Embryonic facial prominence (tissue), 1 donor: ENCODE data around the gene LEFTY2.
"Not testable (repeated sequence)": the region's sequence is repeated elsewhere in the genome, so short reads cannot be mapped to it uniquely, and the experiment has no call there.

Experiments
- DNase-seq: peaks from one replicate; pipeline ENCODE4 v3.0.0-alpha.2; 2016; ENCODE audit errors: extremely low spot score

Gene LEFTY2

GRCh38 chr1:225953315-225953714, 12.3 kb upstream of the LEFTY2 start:
- DNase-seq, result no peak

- no peak for DNase-seq
Observed at GRCh38 chr1:225950905-225951497, 10.0 kb upstream of the LEFTY2 start.

- DNase-seq, result no peak
Observed at GRCh38 chr1:225949041-225949440, 8.0 kb upstream of the LEFTY2 start.

- no peak for DNase-seq
Observed at GRCh38 chr1:225946803-225947202, 5.8 kb upstream of the LEFTY2 start.

- no peak for DNase-seq
Observed at GRCh38 chr1:225946082-225946620, 5.1 kb upstream of the LEFTY2 start.

GRCh38 chr1:225945564-225945963, 4.5 kb upstream of the LEFTY2 start:
- no peak for DNase-seq

GRCh38 chr1:225944951-225945350, 3.9 kb upstream of the LEFTY2 start:
- DNase-seq, result no peak

- DNase-seq, result no peak
Observed at GRCh38 chr1:225944387-225944786, 3.4 kb upstream of the LEFTY2 start.

GRCh38 chr1:225943582-225943981, 2.6 kb upstream of the LEFTY2 start:
- no peak for DNase-seq

- DNase-seq, result no peak
Observed at GRCh38 chr1:225942574-225942973, 1.6 kb upstream of the LEFTY2 start.

GRCh38 chr1:225941942-225942222, 862 bp upstream of the LEFTY2 start:
- DNase-seq, result no peak

- DNase-seq, result no peak
Observed at GRCh38 chr1:225940385-225941151, 452 bp downstream of the LEFTY2 start.

- DNase-seq, result not testable (repeated sequence)
Observed at GRCh38 chr1:225939939-225940310, 1.1 kb downstream of the LEFTY2 start.

- not testable (repeated sequence) for DNase-seq
Observed at GRCh38 chr1:225939097-225939938, 1.7 kb downstream of the LEFTY2 start.

GRCh38 chr1:225937048-225937968, 3.7 kb downstream of the LEFTY2 start:
- no peak for DNase-seq

GRCh38 chr1:225936523-225936922, 4.5 kb downstream of the LEFTY2 start:
- DNase-seq, result no peak

- DNase-seq, result not testable (repeated sequence)
Observed at GRCh38 chr1:225936086-225936485, 4.9 kb downstream of the LEFTY2 start.

GRCh38 chr1:225934711-225935110, 6.3 kb downstream of the LEFTY2 start:
- no peak for DNase-seq

- no peak for DNase-seq
Observed at GRCh38 chr1:225933072-225933471, 7.9 kb downstream of the LEFTY2 start.

- no peak for DNase-seq
Observed at GRCh38 chr1:225931270-225932136, 9.5 kb downstream of the LEFTY2 start.

- no peak for DNase-seq
Observed at GRCh38 chr1:225930566-225930965, 10.5 kb downstream of the LEFTY2 start.
